Activated CD8-positive, alpha-beta memory T cell treated with anti-CD3 and anti-CD28 coated beads for 1 hour (primary cell): ENCODE results near the gene DYRK1A.
"Not testable (repeated sequence)": the region's sequence is repeated elsewhere in the genome, so short reads cannot be mapped to it uniquely, and the experiment has no call there.

Experiments
- DNase-seq, 2 donors: peaks; one replicate each; pipeline ENCODE4 v3.0.0-alpha.2; 2020; ENCODE audit warnings: low read depth in 1 of 2; ENCODE audit errors: extremely low read depth in 1 of 2

Gene DYRK1A

GRCh38 chr21:37524944-37525343 lies 158.4 kb downstream of the DYRK1A start:
- not testable (repeated sequence) for DNase-seq

GRCh38 chr21:37525810-37526209 lies 159.2 kb downstream of the DYRK1A start:
- no peak for DNase-seq

- DNase-seq: no peak
Measured at GRCh38 chr21:37527103-37527502, 160.5 kb downstream of the DYRK1A start.

- DNase-seq: no peak
Measured at GRCh38 chr21:37527716-37528115, 161.1 kb downstream of the DYRK1A start.

GRCh38 chr21:37528150-37528937 lies 161.8 kb downstream of the DYRK1A start:
- DNase-seq: no peak

DNA sequence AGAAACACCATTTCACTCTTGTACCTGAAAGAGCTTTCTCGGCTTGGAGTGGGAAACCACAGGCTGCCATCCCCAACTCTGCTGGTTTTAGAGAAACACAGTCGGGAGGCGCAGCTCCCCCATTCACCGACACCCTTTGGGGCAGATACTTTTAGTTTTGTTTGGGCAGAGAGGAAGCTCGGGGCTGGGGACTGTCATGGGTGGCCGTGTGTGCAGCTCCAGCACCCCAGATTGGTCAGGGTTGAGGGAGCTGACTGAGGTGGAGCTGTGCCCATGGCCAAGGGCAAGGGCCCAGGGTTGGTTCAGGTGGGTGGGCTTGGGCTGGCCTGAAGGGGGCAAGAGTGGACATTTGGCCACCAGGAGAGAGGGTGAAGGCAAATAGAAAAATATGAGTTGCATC lies 163.1 kb downstream of the DYRK1A start:
- no peak for DNase-seq

DNA sequence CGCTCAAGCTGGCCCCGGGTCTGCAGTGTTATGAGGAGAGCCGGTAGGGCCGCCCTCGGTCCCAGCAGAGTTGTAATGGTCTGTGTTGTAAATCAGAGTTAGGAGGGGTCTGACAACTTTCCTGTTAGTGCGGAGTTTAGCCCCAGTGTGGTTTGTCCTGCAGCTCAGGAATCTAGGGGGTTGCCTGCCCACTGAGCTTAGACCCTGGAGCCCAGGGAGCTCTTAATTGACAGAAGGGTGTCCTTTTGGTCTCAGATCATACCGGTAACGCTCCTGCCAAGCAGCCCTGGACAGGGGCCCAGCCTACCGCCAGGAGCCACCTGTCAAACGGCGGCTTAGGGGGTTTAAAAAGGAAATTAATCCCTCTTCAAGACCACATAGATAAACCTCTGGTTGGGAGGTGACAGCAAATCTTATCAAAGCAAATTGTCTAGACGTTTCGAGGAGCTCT lies 164.4 kb downstream of the DYRK1A start:
- no peak for DNase-seq

DNA sequence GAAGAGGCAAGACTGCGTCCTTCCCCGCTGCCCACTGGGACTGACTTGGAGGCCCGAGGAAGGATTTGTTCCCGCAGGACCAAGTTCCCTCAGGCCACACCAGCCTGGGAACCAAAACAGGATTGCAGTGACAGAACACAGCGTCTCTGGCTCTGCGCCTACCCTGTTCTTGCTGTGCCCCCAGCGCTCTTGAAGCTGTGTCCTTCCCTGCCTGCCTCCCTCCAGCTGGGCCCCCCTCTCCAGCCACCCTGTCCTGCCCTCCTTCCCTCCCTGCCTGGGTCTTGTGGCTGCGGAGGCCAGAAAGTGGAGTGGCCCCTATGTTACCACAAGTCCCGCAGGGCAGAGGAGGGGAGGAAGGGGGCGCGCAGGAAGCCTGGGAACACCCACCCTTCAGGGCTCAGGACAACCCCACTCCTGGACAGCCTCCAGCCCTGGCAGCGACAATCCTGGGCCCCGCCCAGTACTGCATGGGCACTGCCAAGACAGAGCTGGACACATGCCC lies 164.9 kb downstream of the DYRK1A start:
- no peak for DNase-seq

DNA sequence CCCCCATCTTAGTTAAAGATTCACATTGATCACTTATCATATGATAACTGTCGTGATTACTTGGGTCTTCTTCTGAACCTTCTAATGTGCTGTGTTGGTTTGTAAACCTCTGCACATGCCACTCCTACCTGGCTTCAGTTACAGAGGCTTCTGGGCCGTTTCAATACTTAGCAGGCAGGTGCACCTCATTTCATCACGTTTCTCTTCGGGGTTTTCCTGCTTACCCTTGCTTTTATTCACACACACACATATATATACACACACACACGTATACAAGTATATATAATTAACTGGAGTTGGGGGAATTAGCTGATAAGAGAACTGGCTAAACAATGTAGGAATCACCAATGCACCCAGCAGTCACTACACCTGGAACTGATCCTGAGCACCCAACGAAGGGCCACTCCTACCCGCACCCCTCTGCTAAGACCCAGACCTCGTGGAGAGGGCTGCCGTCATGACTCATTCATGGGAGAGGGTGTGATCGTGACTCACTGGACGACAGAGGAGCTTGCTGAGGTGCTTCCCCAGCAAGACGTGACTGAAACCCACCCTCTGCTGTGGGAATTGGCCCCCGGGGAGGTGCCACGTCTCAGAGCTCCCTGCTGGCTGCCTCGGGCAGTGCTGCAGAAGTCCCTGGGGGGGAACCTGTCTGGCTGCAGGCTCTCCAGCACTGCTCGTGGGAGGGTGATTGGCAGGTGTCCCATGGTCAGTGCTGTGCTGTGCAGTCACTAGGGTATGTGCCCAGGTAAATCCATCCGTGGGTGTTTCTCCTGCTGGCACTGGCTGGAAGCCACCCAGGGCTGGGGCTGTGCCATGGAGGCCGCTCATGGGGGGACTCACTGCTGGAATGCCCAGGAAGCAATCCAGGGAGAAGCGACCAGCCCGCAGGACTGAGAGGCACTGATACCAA lies 166.6 kb downstream of the DYRK1A start:
- DNase-seq: no peak

- DNase-seq: no peak
Measured at GRCh38 chr21:37534431-37534830, 167.9 kb downstream of the DYRK1A start.

DNA sequence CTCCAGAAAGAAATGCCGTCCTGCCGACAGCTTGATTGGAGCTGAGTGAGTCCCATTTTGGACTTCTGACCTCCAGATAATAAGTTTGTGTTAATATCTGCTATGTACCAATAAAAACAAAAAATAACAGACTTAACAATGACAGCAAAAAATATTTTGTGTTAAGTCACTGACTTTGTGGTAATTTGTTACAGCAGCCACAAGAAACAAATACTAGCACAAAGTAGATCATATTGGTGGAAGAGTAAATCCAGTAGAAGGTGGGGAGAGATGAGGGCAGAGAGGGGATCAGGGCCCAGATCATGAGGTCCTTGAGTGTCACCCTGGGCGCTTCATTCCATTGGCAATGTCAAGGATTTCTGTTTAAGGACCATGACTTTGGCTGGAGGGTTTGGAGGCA lies 168.6 kb downstream of the DYRK1A start:
- no peak for DNase-seq

DNA sequence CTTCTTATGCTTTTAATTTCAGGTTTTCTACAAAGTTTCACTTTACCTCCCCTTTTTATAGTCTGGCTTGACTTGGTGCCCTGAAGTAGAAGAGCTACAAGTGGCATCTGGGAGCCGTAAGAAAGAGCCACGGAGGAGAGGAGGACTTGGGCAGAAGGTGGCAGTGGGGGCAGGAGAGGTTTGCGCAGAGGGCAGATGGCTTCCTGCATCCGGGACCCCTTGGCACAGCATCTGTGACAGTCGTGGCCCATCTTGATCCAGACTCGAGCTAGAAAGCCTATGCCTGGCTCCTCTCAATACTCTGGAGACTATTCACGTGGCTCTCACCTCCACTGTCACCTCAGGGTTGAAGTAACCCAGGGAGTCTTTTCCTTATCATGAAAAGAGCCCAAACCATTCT lies 169.1 kb downstream of the DYRK1A start:
- no peak for DNase-seq

- no peak for DNase-seq
Measured at GRCh38 chr21:37536616-37537278, 170.2 kb downstream of the DYRK1A start.

GRCh38 chr21:37537391-37537996 lies 170.9 kb downstream of the DYRK1A start:
- DNase-seq: no peak

DNA sequence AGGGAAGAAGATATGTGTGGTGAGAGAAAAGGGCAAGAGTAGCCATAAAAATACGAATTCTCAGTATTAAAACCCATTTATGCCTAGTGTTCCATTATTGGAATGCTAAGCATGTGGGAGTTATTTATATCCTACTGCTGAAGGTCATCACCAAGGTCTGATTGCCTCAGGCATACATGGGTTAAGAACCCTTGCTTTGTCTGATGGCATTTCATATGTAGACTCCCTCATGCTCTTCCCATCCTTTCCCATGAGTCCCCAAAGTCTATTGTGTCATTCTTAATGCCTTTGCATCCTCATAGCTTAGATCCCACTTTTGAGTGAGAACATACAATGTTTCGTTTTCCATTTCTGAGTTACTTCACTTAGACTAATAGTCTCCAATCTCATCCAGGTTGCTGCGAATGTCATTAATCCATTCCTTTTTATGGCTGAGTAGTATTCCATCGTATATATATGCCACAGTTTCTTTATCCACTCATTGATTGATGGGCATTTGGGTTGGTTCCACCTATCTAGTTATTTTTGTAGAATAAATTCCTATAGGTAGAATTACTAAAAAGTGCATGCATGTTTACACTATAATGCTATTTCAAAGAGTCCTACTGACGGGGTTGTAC lies 172.5 kb downstream of the DYRK1A start:
- DNase-seq: no peak

DNA sequence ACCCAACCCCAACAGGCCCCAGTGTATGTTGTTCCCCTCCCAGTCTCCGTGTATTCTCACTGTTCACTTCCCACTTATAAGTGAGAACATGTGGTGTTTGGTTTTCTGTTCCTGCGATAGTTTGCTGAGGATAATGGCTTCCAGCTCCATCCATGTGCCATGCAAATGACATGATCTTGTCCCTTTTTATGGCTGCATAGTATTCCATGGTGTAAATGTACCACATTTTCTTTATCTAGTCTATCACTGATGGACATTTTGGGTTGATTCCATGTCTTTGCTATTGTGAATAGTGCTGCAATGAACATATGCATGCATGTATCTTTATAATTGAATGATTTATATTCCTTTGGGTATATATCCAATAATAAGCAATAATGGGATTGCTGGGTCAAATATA lies 174.6 kb downstream of the DYRK1A start:
- DNase-seq: not testable (repeated sequence)

DNA sequence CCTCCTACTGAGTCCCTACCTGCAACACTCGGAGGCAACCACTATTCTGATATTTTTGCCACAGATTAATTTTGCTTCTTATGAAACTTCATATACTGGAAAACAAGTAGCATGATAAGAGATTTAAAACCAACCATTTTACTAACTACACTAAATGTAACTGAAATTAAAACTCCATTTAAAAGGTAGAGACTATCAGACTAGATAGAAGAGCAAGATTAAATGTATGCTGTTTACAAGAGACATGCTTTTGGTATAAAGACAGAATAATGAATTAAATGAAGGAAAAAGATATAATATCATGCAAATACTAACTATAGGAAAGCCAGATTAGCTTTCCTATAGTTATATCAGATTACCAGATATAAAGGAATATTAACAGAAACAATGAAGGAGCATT lies 175.9 kb downstream of the DYRK1A start:
- no peak for DNase-seq

DNA sequence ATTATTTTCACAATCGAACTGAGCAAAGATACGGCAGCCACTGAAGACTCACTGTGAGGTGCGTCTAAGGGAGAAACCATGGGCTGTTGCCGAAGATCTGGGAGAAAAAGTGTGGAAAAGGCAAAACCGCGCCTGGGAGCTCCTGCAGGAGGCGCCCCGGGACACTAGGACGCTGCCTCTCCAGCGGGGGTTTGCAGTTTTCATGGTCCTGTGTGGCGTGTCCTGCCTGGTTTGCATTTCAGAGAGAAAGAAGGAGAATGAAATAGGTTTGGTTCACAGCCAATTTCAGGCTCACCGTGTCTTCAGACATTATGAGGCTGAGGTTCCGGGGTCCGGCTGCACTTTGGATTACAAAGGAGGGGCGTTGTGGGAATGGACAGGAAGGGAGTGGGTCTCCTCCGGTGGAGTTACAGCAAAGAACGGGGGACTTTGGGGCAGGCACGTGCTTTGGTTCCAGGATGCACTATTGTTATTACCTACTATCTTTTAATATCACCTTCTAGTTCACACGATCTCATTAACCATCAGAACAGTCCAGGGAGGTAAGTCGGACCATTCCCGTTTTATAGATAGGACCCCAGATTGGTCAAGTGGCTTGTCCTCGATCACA lies 179.8 kb downstream of the DYRK1A start:
- no peak for DNase-seq

GRCh38 chr21:37546949-37547614 lies 180.5 kb downstream of the DYRK1A start:
- DNase-seq: no peak
